ENCODE results near the gene SMYD2.

Gene SMYD2

DNA sequence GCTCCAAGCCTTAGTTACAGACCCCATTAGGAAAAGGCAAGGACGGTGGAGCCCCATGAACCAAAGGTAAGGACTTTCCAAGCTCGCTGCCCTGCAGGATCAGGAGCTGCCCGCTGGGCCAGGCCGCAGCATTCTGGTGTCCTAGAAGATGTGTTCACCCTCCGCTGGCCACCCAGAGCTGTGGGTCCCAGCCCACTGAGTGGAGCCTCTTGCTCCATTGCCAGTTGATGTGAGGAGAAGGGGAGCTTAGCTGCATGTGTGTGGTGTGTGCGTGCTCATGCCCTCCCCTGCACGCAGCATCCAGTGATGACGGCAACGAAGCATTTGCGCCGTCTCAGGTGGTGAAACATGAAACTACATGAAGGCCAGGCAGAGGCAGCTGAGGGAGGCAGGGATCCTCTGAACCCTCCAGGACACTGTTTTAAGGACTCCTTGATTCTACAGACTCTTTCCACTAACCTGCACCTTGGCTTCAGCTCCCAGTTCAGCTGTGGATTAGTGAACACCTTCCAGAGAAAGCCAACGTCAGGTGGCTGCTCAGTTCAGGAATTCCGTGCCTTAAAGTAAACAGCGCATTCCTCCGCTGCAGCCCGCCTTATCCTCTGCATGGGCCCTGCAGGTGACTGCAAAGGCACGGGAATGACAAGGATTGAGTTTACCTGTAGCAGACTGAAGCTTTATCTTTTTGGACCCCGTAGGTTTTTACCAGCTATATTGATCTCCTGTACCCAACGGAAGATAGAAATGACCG lies 48.7 kb downstream of the SMYD2 start:
- no peak for DNase-seq (ENCODE audit: low read depth in 2 of 2)

DNA sequence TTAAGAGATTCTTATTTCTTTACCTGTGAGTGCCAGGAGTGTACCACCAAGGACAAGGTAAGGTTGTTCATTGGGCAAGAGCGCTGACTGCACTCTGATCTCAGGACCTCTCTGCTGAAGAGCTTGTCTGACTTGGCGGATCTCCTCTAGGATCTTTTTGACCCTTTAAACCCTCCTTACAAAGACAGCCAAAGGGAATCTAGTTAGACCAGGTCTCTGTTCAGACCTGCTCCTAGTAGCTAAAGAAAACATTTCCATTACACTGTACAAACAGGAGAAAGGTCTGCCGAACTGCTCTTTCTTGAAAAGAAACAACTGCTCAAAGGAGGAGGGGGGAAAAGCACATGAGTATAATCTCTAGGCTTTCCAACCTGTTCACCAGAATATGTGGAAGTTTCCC lies 49.3 kb downstream of the SMYD2 start:
- no peak for DNase-seq (ENCODE audit: low read depth in 2 of 2)

DNA sequence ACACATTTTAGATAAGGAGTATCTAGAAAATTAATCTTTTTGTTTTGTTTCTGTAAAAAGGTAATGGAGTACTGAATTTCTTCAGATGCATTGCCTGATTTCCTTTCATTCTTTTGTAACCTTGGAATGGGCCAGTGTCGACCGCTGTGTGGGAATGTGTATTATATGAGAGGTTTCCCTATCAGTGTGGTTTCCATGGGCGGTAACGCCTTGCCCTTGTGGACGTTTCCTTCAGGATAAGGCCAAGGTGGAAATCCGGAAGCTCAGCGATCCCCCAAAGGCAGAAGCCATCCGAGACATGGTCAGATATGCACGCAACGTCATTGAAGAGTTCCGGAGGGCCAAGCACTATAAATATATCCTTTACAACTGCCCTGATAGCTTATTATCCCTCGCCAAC lies 49.8 kb downstream of the SMYD2 start:
- DNase-seq (ENCODE audit: low read depth in 2 of 2), result no peak

GRCh38 chr1:214331180-214331579 lies 50.2 kb downstream of the SMYD2 start:
- DNase-seq (ENCODE audit: low read depth in 2 of 2), result no peak

- peak in 1 of 2 donors; percentile 11 for DNase-seq (ENCODE audit: low read depth in 2 of 2)
Measured at GRCh38 chr1:214331827-214332423, 51.0 kb downstream of the SMYD2 start.

DNA sequence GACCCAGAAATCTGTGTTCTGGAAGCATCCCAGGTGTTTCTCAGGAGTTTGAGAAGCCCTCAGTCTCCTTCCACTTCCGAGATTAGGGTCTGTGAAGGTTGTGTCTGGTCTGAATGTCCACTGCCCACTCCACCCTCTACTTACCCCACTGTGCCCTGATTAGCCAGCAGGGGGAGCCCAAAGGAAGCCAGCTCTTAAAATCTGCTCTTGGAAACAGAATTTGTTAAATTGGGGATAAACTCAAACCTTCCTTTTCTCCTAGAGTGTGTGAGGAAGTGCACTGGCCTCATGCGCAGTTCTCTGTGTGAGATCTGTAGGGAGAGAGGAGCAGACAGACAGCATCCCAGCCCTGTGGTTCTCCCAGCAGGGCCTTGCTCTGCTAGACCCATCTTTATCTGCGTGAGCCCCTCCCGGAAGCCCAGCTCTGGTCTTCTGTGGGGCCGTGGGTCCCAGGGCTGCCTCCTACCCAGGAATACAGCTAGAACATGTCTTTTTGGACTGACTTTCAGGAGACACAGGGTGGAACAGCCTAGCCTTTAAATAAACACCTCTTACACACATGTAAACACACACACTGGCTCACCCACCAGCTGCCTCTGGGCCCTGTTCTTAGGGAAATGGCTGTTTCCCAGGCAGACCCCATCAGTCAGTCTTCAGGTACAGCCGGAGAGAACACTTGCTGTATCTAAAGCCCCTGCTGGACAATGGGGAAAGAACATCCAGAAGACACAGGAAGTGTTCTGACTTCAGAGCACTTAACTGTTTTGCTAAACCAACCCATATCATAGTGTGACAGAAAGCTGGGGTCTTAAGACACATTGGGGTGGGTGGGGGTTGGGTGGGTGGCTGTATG lies 52.2 kb downstream of the SMYD2 start:
- no peak for DNase-seq (ENCODE audit: low read depth in 2 of 2)

- DNase-seq (ENCODE audit: low read depth in 2 of 2), result no peak
Measured at GRCh38 chr1:214335567-214335966, 54.6 kb downstream of the SMYD2 start.

- DNase-seq (ENCODE audit: low read depth in 2 of 2), result no peak
Measured at GRCh38 chr1:214337015-214337414, 56.1 kb downstream of the SMYD2 start.

- DNase-seq (ENCODE audit: low read depth in 2 of 2), result no peak
Measured at GRCh38 chr1:214337511-214337910, 56.6 kb downstream of the SMYD2 start.

GRCh38 chr1:214338212-214338611 lies 57.3 kb downstream of the SMYD2 start:
- DNase-seq (ENCODE audit: low read depth in 2 of 2), result no peak

DNA sequence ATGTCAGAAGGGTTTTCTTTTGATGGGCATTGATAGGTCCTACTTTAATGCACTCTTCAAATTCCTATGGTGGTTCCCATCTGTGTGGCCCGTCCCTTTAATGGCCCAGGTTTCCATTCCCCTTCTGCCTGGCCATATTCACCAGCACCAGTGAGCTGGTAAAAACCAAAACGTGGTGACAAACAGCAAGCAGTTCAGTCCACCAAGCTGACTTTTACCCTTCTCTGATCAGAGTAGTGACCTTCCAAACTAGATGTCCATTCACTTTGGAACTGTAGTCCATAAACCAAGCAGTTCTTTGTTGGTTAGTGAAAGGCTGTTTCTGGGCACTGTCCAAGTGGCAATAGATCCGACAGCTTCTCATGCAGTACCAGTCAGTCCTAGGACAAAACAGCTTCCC lies 60.5 kb downstream of the SMYD2 start:
- DNase-seq (ENCODE audit: low read depth in 2 of 2), result no peak

- no peak for DNase-seq (ENCODE audit: low read depth in 2 of 2)
Measured at GRCh38 chr1:214341932-214342331, 61.0 kb downstream of the SMYD2 start.

DNA sequence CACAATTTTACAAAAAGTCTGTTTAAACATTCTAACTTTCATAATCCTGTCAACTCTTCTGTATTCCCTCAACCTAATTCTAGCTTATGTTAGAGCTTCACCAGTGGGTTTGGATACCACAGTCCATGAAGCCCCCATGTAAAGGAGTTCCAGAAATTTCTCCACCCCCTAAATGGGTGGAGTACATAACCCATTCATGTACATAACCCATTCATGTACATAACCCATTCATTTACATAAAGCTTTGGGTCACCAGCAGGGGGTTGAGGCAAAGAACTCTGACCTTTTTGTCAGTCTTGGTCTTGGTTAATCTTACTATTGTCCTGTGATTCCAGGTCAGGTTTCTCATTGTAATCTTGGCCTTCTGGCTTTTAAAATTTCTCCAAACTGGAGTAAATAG lies 61.6 kb downstream of the SMYD2 start:
- no peak for DNase-seq (ENCODE audit: low read depth in 2 of 2)

GRCh38 chr1:214344897-214345296 lies 63.9 kb downstream of the SMYD2 start:
- DNase-seq (ENCODE audit: low read depth in 2 of 2), result no peak

DNA sequence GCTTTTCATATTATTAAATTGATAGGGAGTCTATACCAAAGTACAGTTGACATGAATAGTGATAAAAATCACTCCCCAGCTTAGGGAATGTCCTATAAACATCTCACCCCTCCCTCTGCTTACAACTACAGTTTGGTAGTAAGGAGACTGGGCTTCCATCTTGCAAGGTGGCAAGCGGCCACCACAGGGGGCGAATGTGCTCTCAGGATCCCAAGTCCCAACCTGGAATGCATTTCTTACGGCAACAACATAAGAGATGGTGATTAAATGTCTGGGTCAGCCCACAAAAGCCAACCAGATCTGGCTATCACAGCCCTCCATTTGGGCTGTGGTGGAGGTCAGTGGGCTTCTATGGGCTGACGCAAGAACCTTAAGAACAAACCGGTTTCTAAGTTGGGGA lies 68.0 kb downstream of the SMYD2 start:
- DNase-seq (ENCODE audit: low read depth in 2 of 2), result no peak

DNA sequence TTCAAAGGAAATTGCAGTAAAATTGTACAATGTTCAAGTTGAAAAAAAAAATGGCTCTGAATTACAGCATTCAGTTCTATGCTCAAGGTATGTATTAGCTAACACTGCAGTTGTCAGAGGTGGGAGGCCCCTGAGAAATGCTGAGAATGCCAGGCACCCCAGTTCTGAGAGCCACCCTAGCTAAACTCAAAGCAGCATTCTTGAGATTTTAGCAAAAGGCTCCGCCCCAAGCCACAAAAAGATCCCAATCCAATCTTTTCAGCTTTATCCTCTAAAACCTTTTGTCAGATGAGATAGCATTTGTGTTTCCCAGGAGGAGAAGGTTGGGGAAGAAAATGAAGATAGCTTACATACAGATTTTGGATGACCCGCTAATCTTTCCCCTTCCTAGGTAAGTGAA lies 68.8 kb downstream of the SMYD2 start:
- DNase-seq (ENCODE audit: low read depth in 2 of 2), result no peak

GRCh38 chr1:214351551-214352277 lies 70.8 kb downstream of the SMYD2 start:
- no peak for DNase-seq (ENCODE audit: low read depth in 2 of 2)

- no peak for DNase-seq (ENCODE audit: low read depth in 2 of 2)
Measured at GRCh38 chr1:214352838-214353237, 71.9 kb downstream of the SMYD2 start.

- DNase-seq (ENCODE audit: low read depth in 2 of 2), result no peak
Measured at GRCh38 chr1:214354440-214355148, 73.6 kb downstream of the SMYD2 start.

DNA sequence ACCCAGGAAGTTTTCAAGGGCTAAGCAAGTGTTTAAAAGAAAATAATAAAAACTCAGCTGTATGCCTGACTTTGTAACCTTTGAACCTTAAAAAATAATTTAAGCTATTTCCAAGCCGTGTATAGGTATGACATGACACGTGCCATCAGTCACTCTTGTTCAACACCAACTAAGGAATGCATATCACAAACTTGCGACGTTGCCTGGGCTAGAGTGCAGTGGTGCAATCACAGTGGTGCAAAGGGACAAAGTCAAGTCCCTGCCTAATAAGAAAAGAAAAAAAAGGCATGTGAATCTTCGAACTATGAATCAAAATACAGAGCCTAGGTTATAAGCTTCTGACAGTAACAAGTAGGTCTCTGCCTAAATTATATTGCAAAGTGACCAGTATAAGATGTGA lies 79.2 kb downstream of the SMYD2 start:
- no peak for DNase-seq (ENCODE audit: low read depth in 2 of 2)

DNA sequence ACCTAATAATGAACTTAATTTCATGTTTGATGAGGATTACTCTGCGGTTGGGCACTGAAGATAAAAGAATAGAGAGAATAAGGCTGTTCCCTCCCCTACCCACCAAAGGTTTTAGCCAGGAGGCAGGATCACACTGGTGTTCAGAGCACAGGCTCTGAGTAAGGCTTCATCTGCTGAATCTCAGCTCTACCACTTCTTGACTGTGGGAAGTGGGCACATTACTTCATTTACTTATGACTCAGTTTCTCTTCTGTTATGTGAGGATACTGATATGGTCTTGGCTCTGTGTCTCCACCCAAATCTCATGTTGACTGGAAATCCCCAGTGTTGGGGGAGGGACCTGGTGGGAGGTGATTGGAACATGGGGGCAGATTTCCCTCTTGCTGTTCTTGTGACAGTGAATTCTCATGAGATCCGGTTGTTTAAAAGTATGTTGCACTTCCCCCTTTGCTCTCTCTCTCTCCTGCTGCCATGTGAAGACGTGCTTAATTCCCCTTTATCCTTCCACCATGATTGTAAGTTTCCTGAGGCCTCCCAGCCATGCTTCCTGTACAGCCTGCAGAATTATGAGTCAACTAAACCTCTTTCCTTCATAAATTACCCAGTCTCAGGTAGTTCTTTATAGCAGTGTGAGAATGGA lies 79.7 kb downstream of the SMYD2 start:
- DNase-seq (ENCODE audit: low read depth in 2 of 2), result no peak
